SK-N-SH treated with all-trans-retinoic acid at 6 μM for 48 hours (cell line): ENCODE data around the gene TMEM259.

Experiments
- ATAC-seq: fragments of 200-7000 bp; cut with Tn5 transposase; 3 replicates; pipeline ENCODE4 v1.9.1; 2020; ENCODE audit warnings: mild to moderate bottlenecking, moderate library complexity
- ARNTL ChIP-seq: fragments of 450-650 bp; formaldehyde crosslinking; IDR thresholded peaks from 2 replicates; pipeline ENCODE4 v1.5.0; 2020; ENCODE audit warnings: low read depth, mild to moderate bottlenecking, moderate library complexity, borderline replicate concordance
- BACH2 ChIP-seq: fragments of 250-450 bp; sonication (Bioruptor Pico); IDR thresholded peaks from 2 replicates; pipeline ENCODE4 v1.9.0; 2021; ENCODE audit warnings: mild to moderate bottlenecking, borderline replicate concordance
- CSDC2 ChIP-seq: fragments of 250-450 bp; sonication (Bioruptor Pico); IDR thresholded peaks from 2 replicates; pipeline ENCODE4 v1.5.0; 2020; ENCODE audit warnings: mild to moderate bottlenecking, moderate library complexity
- CSRNP3 ChIP-seq: fragments of 250-450 bp; sonication (Bioruptor Pico); IDR thresholded peaks from 2 replicates; pipeline ENCODE4 v1.5.1; 2021; ENCODE audit warnings: mild to moderate bottlenecking, moderate library complexity
- GLIS3 ChIP-seq: fragments of 250-450 bp; sonication (Bioruptor Pico); IDR thresholded peaks from 2 replicates; pipeline ENCODE4 v1.5.0; 2020; ENCODE audit warnings: mild to moderate bottlenecking, moderate library complexity
- ISL1 ChIP-seq: fragments of 250-450 bp; sonication (Bioruptor Pico); IDR thresholded peaks from 2 replicates; pipeline ENCODE4 v2.1.2; 2022; ENCODE audit warnings: mild to moderate bottlenecking, moderate library complexity
- OSR1 ChIP-seq: fragments of 250-450 bp; sonication (Bioruptor Pico); IDR thresholded peaks from 2 replicates; pipeline ENCODE4 v1.8.0; 2022; ENCODE audit warnings: moderate library complexity, mild to moderate bottlenecking, inconsistent platforms
- PPARA ChIP-seq: fragments of 250-450 bp; sonication (Bioruptor Pico); IDR thresholded peaks from 2 replicates; pipeline ENCODE4 v1.5.0; 2020; ENCODE audit warnings: mild to moderate bottlenecking, borderline replicate concordance
- RARB ChIP-seq: fragments of 250-450 bp; sonication (Bioruptor Pico); IDR thresholded peaks from 2 replicates; pipeline ENCODE4 v1.8.0; 2021; ENCODE audit warnings: mild to moderate bottlenecking, moderate library complexity
- SNAI2 ChIP-seq: fragments of 250-450 bp; sonication (Bioruptor Pico); IDR thresholded peaks from 2 replicates; pipeline ENCODE4 v1.5.0; 2020; ENCODE audit warnings: mild to moderate bottlenecking, moderate library complexity
- TCF4 ChIP-seq: fragments of 250-450 bp; sonication (Bioruptor Pico); IDR thresholded peaks from 2 replicates; pipeline ENCODE4 v1.8.0; 2021; ENCODE audit warnings: mild to moderate bottlenecking, moderate library complexity, borderline replicate concordance
- TOX ChIP-seq: fragments of 250-450 bp; sonication (Bioruptor Pico); IDR thresholded peaks from 2 replicates; pipeline ENCODE4 v1.8.0; 2021; ENCODE audit warnings: mild to moderate bottlenecking, moderate library complexity, borderline replicate concordance
- ZC3H10 ChIP-seq: fragments of 250-450 bp; sonication (Bioruptor Pico); IDR thresholded peaks from 2 replicates; pipeline ENCODE4 v1.5.1; 2021; ENCODE audit warnings: mild to moderate bottlenecking, moderate library complexity
- ZFP3 ChIP-seq: fragments of 250-450 bp; sonication (Bioruptor Pico); IDR thresholded peaks from 2 replicates; pipeline ENCODE4 v1.5.0; 2020; ENCODE audit warnings: mild to moderate bottlenecking, moderate library complexity
- ZNF565 ChIP-seq: fragments of 450-650 bp; formaldehyde crosslinking; conservative IDR thresholded peaks from 2 replicates; pipeline ENCODE4 v1.5.0; 2020; ENCODE audit warnings: low read depth, mild to moderate bottlenecking, moderate library complexity
- ZNF70 ChIP-seq: fragments of 450-650 bp; formaldehyde crosslinking; IDR thresholded peaks from 2 replicates; pipeline ENCODE4 v1.5.0; 2020; ENCODE audit warnings: mild to moderate bottlenecking, moderate library complexity
- ZNF8 ChIP-seq: fragments of 450-650 bp; formaldehyde crosslinking; IDR thresholded peaks from 2 replicates; pipeline ENCODE4 v1.5.0; 2020; ENCODE audit warnings: mild to moderate bottlenecking, moderate library complexity
- TF ChIP-seq, protein P1 (sequence below): fragments of 250-450 bp; sonication (Bioruptor Pico); IDR thresholded peaks from 2 replicates; pipeline ENCODE4 v1.8.0; 2021; ENCODE audit warnings: low read depth, mild to moderate bottlenecking, moderate library complexity, borderline replicate concordance
- TF ChIP-seq, protein P2 (sequence below): fragments of 250-450 bp; sonication (Bioruptor Pico); IDR thresholded peaks from 2 replicates; pipeline ENCODE4 v1.8.0; 2020; ENCODE audit warnings: mild to moderate bottlenecking, moderate library complexity, borderline replicate concordance
- TF ChIP-seq, protein P3 (sequence below): fragments of 250-450 bp; sonication (Bioruptor Pico); IDR thresholded peaks from 2 replicates; pipeline ENCODE4 v1.5.1; 2020; ENCODE audit warnings: low read depth, mild to moderate bottlenecking, moderate library complexity
- TF ChIP-seq, protein P4 (sequence below): fragments of 250-450 bp; sonication (Bioruptor Pico); IDR thresholded peaks from 2 replicates; pipeline ENCODE4 v1.5.0; 2020; ENCODE audit warnings: mild to moderate bottlenecking, moderate library complexity

TMEM259 gene

DNA sequence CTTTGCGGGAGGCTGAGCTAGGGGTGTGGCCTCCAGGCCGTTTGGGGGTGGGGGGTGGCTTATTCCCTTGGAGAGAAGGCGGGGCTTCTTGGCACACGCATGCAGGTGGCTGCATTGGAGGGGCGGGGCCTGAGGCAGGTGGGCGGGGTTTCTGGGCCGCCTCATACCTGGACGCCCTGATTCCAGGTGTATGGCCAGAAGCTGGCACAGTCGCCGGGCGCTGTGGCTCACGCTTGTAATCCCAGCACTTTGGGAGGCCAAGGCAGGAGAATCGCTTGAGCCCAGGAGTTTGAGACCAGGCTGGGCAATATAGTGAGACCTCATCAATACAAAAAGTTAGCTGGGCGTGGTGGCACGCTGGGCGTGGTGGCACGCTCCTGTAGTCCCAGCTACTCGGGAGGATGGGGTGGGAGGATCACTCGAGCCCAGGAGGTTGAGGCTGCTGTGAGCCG lies 26.8 kb upstream of the TMEM259 start:
- no peak for TF ChIP-seq BACH2 (CRISPR knock-in tag)
- TF ChIP-seq TOX (CRISPR knock-in tag): no peak
- TF ChIP-seq, protein P1, sequence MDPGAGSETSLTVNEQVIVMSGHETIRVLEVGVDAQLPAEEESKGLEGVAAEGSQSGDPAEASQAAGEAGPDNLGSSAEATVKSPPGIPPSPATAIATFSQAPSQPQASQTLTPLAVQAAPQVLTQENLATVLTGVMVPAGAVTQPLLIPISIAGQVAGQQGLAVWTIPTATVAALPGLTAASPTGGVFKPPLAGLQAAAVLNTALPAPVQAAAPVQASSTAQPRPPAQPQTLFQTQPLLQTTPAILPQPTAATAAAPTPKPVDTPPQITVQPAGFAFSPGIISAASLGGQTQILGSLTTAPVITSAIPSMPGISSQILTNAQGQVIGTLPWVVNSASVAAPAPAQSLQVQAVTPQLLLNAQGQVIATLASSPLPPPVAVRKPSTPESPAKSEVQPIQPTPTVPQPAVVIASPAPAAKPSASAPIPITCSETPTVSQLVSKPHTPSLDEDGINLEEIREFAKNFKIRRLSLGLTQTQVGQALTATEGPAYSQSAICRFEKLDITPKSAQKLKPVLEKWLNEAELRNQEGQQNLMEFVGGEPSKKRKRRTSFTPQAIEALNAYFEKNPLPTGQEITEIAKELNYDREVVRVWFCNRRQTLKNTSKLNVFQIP (CRISPR knock-in tag): no peak
- no peak for TF ChIP-seq ISL1 (CRISPR knock-in tag)
- TF ChIP-seq, protein P2, sequence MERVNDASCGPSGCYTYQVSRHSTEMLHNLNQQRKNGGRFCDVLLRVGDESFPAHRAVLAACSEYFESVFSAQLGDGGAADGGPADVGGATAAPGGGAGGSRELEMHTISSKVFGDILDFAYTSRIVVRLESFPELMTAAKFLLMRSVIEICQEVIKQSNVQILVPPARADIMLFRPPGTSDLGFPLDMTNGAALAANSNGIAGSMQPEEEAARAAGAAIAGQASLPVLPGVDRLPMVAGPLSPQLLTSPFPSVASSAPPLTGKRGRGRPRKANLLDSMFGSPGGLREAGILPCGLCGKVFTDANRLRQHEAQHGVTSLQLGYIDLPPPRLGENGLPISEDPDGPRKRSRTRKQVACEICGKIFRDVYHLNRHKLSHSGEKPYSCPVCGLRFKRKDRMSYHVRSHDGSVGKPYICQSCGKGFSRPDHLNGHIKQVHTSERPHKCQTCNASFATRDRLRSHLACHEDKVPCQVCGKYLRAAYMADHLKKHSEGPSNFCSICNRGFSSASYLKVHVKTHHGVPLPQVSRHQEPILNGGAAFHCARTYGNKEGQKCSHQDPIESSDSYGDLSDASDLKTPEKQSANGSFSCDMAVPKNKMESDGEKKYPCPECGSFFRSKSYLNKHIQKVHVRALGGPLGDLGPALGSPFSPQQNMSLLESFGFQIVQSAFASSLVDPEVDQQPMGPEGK (CRISPR knock-in tag): no peak
- TF ChIP-seq ARNTL: no peak
- TF ChIP-seq ZFP3 (CRISPR knock-in tag): no peak
- TF ChIP-seq ZNF8: no peak
- no peak for TF ChIP-seq PPARA (CRISPR knock-in tag)
- no peak for TF ChIP-seq GLIS3 (CRISPR knock-in tag)
- no peak for TF ChIP-seq RARB (CRISPR knock-in tag)
- TF ChIP-seq ZC3H10 (CRISPR knock-in tag): no peak
- no peak for TF ChIP-seq SNAI2 (CRISPR knock-in tag)
- no peak for ATAC-seq

DNA sequence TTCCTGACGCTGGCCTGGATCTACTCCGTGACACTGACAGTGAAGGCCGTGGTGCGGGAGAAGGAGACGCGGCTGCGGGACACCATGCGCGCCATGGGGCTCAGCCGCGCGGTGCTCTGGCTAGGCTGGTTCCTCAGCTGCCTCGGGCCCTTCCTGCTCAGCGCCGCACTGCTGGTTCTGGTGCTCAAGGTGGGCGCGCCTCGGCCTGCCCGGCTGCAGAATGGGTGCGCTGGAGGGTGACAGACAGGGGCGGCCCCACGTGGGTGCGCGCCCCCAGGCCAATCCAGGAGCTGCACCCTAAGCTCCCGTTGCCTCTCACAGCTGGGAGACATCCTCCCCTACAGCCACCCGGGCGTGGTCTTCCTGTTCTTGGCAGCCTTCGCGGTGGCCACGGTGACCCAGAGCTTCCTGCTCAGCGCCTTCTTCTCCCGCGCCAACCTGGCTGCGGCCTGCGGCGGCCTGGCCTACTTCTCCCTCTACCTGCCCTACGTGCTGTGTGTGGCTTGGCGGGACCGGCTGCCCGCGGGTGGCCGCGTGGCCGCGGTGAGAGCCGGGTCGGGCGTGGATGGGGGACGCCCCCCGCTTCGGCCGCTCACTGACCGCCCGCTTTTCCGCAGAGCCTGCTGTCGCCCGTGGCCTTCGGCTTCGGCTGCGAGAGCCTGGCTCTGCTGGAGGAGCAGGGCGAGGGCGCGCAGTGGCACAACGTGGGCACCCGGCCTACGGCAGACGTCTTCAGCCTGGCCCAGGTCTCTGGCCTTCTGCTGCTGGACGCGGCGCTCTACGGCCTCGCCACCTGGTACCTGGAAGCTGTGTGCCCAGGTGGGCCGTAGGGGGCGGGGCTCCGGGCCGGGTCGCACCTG lies 26.1 kb upstream of the TMEM259 start:
- ATAC-seq: no peak
- TF ChIP-seq TCF4 (CRISPR knock-in tag) (no peak), SNAI2 (CRISPR knock-in tag) (no peak), ZC3H10 (CRISPR knock-in tag) (no peak)

DNA sequence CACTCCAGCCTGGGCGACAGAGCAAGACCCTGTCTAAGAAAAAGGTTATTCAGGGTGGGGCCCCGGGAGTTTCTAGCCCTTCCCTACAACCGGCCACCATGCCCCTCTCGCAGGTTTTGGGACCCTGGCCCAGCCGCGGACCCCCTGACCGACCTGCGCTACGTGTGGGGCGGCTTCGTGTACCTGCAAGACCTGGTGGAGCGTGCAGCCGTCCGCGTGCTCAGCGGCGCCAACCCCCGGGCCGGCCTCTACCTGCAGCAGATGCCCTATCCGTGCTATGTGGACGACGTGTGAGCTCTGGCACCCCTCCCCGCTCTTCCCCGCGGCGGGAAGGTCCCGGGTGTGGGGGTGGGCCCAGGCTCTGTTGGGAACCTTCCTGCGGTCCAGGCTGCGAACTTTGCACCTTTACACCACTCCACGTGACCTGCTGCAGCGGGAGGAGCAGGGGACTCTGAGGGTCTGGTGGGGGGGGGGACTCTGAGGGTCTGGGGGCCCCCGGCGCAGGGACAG lies 25.2 kb upstream of the TMEM259 start:
- no peak for ATAC-seq

More for the DNA sequence above, 25.2 kb upstream of the TMEM259 start:
- TF ChIP-seq ZNF8 (no peak), CSDC2 (CRISPR knock-in tag) (no peak), ZNF565 (CRISPR knock-in tag) (no peak), SNAI2 (CRISPR knock-in tag) (no peak), OSR1 (CRISPR knock-in tag) (no peak), ZC3H10 (CRISPR knock-in tag) (no peak), CSRNP3 (CRISPR knock-in tag) (no peak), ISL1 (CRISPR knock-in tag) (no peak), ARNTL (no peak), GLIS3 (CRISPR knock-in tag) (no peak), ZNF70 (CRISPR knock-in tag) (no peak), PPARA (CRISPR knock-in tag) (no peak), ZFP3 (CRISPR knock-in tag) (no peak), TOX (CRISPR knock-in tag) (no peak)
- TF ChIP-seq, protein P3, sequence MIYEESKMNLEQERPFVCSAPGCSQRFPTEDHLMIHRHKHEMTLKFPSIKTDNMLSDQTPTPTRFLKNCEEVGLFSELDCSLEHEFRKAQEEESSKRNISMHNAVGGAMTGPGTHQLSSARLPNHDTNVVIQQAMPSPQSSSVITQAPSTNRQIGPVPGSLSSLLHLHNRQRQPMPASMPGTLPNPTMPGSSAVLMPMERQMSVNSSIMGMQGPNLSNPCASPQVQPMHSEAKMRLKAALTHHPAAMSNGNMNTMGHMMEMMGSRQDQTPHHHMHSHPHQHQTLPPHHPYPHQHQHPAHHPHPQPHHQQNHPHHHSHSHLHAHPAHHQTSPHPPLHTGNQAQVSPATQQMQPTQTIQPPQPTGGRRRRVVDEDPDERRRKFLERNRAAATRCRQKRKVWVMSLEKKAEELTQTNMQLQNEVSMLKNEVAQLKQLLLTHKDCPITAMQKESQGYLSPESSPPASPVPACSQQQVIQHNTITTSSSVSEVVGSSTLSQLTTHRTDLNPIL (CRISPR knock-in tag): no peak
- TF ChIP-seq, protein P2 (CRISPR knock-in tag): no peak
- TF ChIP-seq, protein P4, sequence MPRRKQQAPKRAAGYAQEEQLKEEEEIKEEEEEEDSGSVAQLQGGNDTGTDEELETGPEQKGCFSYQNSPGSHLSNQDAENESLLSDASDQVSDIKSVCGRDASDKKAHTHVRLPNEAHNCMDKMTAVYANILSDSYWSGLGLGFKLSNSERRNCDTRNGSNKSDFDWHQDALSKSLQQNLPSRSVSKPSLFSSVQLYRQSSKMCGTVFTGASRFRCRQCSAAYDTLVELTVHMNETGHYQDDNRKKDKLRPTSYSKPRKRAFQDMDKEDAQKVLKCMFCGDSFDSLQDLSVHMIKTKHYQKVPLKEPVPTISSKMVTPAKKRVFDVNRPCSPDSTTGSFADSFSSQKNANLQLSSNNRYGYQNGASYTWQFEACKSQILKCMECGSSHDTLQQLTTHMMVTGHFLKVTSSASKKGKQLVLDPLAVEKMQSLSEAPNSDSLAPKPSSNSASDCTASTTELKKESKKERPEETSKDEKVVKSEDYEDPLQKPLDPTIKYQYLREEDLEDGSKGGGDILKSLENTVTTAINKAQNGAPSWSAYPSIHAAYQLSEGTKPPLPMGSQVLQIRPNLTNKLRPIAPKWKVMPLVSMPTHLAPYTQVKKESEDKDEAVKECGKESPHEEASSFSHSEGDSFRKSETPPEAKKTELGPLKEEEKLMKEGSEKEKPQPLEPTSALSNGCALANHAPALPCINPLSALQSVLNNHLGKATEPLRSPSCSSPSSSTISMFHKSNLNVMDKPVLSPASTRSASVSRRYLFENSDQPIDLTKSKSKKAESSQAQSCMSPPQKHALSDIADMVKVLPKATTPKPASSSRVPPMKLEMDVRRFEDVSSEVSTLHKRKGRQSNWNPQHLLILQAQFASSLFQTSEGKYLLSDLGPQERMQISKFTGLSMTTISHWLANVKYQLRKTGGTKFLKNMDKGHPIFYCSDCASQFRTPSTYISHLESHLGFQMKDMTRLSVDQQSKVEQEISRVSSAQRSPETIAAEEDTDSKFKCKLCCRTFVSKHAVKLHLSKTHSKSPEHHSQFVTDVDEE (CRISPR knock-in tag): no peak
- TF ChIP-seq, protein P1 (CRISPR knock-in tag): no peak
